Measurements from ENCODE around the gene FBXO31. TPM values are rescaled to one million over a fixed set of nuclear protein-coding genes. Genes with fewer than 3 reads are reported as not detected.

The FBXO31 gene
- polyA plus RNA-seq, 1 donor, result 29.3 TPM

Other genes starting within 250 kb of the FBXO31 start
- gene C16orf95, start 66.4 kb downstream of the FBXO31 start, polyA plus RNA-seq (ENCODE audit: insufficient read length), result 1.8 TPM
- 49.4 TPM for gene MAP1LC3B, start 8.6 kb upstream of the FBXO31 start, polyA plus RNA-seq (ENCODE audit: insufficient read length)
- gene ZCCHC14, start 109.2 kb upstream of the FBXO31 start, polyA plus RNA-seq (ENCODE audit: insufficient read length), result 23.1 TPM
- 0.39 TPM for gene JPH3, start 218.7 kb upstream of the FBXO31 start, polyA plus RNA-seq (ENCODE audit: insufficient read length)

Measured in hindlimb muscle (tissue), 1 donor.